Stimulated activated CD8-positive, alpha-beta memory T cell treated with anti-CD3 and anti-CD28 coated beads, Interleukin-7, amount 100 ng/mL, for 1 hour (primary cell): ENCODE data around the gene CCDC40.
"Not testable (repeated sequence)": the region's sequence is repeated elsewhere in the genome, so short reads cannot be mapped to it uniquely, and the experiment has no call there.

Experiments used
- DNase-seq, 2 donors: peaks; one replicate each; pipeline ENCODE4 v3.0.0-alpha.2; 2020; ENCODE audit warnings: low read depth in 2 of 2

Gene CCDC40, protein sequence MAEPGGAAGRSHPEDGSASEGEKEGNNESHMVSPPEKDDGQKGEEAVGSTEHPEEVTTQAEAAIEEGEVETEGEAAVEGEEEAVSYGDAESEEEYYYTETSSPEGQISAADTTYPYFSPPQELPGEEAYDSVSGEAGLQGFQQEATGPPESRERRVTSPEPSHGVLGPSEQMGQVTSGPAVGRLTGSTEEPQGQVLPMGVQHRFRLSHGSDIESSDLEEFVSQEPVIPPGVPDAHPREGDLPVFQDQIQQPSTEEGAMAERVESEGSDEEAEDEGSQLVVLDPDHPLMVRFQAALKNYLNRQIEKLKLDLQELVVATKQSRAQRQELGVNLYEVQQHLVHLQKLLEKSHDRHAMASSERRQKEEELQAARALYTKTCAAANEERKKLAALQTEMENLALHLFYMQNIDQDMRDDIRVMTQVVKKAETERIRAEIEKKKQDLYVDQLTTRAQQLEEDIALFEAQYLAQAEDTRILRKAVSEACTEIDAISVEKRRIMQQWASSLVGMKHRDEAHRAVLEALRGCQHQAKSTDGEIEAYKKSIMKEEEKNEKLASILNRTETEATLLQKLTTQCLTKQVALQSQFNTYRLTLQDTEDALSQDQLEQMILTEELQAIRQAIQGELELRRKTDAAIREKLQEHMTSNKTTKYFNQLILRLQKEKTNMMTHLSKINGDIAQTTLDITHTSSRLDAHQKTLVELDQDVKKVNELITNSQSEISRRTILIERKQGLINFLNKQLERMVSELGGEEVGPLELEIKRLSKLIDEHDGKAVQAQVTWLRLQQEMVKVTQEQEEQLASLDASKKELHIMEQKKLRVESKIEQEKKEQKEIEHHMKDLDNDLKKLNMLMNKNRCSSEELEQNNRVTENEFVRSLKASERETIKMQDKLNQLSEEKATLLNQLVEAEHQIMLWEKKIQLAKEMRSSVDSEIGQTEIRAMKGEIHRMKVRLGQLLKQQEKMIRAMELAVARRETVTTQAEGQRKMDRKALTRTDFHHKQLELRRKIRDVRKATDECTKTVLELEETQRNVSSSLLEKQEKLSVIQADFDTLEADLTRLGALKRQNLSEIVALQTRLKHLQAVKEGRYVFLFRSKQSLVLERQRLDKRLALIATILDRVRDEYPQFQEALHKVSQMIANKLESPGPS

DNA sequence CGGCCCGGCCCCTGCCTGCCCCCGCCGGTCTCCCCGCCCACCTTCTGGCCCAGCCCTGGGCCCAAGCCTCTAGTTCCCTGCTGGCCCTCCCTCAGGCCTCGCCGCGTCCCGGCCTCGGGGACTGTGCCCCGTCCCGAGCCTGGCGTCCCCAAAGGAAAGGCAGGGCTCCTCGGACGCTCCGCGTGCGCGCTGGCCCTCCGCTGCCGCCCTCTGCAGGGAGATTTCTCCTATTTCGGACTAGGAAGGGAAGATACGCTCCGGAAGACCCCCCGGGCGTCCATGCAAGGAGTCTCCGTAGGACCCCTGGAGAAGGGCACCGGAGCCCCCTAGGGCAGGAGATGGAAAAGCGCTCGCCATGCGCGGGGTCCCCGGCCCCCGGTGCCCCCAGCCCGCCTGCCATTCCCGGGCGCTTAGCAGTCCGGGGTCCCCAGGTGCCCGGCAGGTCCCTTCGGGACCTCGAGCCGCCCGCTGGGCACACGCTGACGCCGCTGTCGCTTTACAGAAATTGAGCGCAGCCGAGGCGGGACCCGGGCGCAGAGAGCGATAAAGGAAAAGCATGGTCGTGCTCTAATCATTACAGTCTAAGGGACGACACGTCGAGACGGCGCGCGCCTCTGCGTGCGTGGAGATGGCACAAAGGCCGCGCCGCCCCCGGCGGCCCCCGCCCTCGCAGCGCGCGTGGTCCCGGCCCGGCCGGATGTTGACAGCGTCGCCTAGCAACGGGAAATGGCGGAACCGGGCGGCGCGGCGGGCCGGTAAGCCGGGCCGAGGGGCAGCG is at the start of gene CCDC40:
Gene CCDC40 (plus strand): TSS at position 706 of the 778 bp plus-strand sequence. CDS start 21 bp downstream, at position 727.
- DNase-seq: peak; percentile 55 to 57

DNA sequence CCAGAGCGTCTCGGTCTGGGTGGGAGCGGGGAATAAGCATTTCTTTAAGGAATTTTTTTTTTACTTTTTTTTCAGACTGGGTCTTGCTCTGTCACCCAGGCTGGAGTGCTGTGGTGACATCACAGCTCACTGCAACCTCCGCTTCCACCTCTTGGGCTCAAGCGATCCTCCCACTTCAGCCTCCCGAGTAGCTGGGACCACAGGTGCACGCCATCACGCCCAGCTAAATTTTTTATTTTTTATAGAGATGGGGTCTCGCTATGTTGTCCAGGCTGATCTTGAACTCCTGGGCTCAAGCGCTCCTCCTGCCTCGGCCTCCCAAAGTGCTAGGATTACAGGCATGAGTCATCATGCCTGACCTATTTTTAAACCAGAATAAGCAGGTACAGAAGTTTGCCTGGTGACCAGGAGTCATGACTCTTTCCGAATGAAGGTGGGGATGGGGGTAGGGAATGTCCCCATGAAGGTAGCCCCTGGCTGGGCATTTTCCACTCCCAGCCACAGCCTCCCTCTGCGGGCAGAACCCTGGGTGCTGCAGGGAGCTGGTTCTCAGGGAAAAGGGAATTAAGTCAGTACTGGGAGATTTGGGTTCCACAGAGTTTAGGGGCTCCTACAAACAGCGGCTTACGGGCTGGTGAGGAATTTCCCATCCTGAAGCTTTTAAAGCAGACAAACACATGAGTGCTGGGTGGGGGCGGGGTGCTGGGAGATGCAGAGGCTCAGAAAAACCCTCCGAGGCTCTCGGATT is 49.1 kb upstream of the CCDC40 start:
- no peak for DNase-seq

DNA sequence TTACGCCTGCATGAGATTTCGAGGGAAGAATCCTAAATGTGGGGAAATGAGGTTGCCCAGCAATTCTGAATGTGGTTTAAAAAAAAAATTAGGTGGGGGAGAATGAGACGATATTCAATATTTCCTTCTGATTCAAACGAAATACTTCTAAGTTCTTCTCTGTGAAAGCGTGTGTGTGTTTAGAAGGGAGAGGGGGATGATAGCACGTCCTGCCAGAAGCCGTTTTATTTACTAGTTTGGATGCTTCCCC is 48.6 kb upstream of the CCDC40 start:
- no peak for DNase-seq

DNA sequence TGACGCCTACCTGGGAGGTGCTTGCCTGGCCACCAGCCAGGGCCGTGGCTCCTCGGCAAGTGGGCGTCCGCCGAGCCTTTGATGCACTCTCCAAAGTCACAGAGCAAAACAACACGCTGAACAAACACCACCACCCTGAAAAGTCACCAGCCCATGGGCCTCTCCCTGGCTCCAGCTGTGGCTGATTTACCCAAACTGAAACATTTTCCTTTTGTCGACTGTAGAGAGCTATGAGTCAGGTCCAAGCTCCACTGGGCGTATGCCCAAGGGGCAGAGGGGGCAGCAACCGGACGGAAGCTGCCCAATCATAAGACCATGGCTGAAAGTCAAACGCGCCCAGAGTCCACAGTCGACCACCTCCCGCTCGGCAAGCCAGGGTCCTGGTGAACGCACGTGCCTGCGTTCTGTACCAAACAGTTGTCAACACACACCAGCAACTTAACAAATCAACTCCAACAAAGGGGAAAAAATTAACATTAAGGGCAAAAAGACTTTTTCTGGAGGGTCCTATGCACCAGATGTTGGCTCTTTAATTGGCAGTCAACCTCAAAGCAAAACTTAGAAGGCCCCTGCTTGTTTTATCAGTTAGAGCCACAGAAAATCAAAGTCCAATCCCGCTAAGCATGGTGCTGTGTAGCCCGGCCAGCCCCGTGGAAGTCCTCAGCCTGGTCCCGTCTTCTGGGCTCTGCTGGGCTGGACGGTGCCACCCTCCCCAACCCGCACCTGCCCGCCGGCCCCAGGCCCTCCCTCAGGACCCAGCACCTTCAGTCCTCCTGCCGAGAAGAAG is 48.1 kb upstream of the CCDC40 start:
- DNase-seq: no peak

DNA sequence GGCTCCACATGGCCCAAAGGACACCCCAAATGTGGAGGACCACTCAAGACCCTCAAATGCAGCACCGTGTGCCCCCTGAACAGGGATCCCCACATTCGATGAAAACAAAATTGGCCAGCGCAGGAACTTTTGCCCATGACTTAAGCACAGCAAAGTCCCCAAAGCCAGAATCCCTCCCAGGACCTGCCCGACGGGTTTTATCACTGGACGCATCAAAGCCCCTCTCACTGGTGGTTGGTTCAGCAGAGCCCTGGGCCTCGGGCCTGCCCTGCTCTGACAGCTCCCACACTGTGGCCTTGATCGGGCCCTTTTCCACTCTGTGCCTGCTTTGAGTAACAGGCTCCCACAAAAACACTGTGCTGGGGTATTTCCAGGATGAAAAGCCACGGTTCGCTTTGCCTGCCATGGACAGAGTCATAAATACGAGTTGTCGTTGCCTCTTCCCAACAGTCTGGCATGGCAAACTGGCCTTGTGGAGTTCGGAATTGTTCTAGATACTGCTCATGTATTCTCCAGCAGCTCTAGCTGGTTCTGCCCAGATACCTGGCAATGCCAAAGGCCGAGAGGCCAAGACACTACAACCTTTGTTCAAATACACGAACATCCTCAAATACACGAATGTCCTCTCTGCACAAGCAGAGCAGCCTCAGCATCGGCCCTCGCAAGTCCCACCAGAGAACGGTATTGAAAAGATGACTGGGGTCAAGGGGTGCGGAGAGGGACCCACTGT is 47.2 kb upstream of the CCDC40 start:
- DNase-seq: no peak

DNA sequence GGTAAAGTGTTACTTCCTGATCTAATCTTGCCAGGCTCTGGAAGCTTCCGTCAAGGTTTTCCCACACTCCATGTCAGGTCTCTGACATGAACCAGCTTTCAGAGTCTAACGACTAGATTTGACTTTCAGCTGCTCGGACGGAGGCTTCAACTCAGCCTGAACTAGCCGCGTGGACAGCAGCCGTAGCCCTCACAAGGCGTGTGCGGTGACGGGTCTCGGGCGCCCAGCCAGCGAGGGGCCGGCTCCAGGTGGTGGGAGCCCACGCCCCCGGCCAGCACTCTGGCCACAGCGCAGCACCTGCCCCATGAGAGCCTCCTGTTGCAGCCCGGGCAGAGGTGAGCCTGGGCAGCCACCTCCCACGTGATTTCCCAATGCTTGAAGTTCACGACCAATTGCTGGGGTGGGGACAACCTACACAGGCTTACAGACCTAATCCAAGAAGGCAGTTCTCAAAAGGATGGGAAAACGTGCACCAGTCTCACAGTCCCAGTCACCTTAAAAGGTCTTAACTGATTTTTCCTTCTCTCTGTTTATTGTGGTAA is 46.3 kb upstream of the CCDC40 start:
- no peak for DNase-seq

DNA sequence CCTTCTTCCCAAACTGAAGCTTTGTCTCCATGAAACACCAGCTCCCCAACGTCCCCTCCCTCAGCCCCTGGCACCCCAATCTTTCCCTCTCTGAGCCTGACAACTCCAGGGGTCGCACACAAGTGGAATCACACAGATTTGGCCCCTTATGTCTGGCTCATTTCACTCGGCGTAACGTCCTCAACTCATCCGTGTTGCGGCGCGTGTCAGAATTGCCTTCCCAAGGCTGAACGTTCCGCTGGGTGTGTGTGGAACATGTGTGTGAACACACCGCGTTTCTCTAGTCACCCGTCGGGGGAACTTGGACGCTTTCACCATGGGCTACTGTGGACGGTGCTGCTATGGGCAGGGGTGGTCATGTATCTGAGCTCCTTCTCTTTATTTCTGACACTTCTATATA is 45.7 kb upstream of the CCDC40 start:
- no peak for DNase-seq

DNA sequence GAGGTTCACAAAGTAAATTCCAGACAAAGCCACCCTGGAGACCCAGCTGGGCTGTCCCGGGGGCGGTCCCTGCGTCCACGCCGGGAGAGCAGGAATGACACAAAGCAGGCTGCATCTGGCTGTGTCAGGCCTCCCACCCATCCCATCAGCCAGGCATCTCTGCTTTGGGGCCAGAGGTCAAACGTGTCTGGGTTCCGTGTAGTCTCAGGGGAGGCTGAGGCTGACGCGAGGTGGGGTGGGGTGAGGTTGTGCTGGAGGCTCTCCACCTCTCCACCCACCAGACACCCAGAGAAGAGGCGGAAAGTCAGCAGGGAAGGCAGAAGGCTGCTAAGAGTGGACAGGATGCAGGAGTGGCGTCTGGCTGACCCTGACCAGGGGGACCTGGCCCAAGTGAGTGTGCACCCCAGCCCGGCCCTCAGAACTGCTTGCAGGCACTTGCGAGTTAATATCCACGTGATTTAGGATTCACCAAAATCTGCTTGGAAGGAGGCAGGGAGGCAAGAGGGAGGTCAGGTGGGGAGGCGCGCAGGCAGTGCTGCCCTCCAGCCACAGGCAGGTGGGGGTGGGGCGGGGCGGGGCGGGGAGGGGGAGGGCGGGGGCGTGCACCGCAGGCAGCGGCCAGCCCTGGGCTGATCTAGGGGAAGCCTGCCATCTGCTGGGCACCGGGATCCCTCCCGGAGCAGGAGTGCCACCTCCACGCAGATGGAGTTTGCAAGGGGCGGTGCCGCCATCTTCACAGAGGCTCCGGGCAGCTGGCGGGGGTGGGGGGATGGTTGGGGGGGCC is 45.1 kb upstream of the CCDC40 start:
- DNase-seq: peak; percentile 56 to 67

DNA sequence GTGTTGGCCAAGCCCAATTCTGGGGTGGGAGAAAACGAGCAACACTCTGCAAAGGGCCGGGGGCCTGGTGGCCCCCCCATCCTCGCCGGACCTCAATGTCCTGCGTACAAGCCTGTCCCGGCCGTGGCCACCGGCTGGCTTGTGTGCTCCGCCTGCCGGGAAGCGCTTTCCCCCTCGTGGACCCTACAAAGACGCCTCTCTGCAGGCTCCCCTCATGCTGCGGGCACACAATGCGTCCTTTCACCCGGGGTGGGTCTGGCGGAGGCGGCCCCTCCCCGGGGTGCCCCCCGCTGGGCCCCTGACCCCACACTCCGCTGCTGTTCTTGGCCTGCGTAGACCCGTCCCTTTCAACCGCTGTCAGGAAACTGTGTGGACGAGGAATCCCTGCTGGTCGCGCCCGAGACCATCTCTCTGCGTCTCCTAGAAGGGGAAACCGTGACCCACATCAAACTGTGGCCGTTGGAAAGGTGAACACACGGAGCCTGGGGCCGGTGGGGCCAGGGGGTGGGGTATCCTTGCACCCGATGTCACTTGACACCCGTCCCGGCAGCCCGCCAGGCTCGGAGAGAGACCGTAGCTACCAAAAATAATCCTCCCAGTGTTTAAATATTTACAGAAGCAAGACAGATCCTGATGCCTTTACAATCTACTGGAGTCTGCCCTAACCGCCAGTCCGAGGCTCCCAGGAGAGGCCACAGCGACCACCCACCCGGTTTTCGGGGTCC is 44.4 kb upstream of the CCDC40 start:
- no peak for DNase-seq

DNA sequence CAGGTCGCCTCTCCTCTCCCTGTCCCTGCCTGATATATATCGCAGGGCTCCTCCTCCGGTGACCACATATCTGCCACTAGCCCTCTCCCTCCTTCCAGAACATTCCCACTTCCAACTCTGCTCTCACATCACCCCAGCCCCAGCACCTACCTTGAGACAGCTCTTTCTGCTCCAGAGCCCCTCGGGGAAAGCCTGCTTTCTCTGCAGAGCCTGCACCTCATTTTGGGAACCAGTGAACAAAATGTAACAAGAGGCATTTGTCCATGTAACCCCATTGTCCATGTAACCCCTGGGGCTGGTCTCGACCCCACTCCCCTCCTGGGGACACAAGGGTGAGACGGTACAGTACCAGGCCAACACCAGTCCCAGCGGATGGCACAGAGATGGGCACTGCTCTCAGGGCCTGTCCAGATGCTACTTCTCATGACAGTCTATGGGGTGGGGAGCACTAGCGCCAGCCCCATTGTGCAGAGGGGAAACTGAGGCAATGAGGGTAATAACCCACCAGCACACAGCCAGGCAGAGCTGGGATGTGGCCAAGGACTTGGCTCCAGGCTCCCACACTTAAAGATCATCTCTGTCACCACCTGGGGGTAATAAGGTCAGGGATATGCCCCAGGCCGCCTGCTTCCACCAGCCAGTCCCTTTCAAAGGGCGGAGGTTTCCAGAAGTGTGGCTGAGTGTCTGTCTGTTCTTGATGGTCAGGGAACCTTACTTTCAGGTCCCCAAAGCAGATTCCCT is 43.6 kb upstream of the CCDC40 start:
- DNase-seq: no peak

DNA sequence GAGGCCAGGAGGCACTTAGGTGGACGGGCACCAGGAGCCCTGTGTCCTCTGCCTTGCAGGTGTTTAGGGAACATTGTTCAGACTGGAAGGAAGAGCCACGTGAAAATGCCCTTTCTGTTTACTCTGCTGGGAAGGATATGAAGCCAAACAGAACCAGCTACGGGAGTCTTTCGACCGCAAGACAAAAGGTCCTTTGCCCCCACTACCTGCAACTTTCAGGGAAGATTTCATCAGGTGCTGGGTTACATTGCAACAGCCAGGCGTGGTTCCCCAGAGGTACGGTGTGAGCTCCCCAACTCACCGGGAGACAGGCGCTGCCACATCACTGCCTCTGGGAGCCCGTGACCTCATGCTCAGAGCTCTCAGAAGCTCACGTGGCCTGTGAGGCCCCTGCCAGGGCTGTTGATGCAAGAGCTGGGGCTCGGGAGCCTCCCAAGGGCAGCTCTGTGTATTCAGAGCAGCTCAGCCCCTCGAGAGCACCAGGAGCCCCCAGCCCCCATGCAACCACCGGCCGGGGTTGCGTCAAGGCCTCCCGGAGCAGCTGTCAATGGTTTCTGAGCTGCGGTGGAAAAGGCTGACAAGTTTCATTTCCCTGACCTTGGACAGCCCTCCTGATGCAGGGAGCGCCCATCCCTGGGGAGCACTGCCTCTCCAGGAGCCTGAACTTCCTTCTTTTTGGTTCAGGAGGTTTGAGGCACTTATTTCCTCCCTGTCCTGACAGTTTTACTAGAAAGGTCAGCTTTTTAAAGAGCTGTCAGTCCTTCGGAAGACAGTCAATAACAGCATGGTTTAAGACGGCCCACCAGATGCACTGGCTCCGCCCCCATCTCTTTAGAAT is 42.8 kb upstream of the CCDC40 start:
- DNase-seq: no peak

DNA sequence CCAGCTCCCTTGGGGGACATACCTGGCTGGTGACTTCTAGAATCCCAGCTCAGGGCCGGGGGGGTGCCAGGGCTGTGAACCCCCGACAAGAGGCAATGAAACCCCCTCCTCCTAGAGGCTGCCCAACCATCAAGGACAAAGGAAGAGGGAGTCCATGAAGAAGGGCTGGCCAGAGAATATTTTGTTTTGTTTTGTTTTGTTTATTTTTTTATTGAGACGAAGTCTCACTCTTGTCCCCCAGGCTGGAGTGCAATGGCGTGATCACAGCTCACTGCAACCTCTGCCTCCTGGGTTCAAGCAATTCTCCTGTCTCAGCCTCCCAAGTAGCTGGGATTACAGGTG is 42.2 kb upstream of the CCDC40 start:
- DNase-seq: not testable (repeated sequence)

DNA sequence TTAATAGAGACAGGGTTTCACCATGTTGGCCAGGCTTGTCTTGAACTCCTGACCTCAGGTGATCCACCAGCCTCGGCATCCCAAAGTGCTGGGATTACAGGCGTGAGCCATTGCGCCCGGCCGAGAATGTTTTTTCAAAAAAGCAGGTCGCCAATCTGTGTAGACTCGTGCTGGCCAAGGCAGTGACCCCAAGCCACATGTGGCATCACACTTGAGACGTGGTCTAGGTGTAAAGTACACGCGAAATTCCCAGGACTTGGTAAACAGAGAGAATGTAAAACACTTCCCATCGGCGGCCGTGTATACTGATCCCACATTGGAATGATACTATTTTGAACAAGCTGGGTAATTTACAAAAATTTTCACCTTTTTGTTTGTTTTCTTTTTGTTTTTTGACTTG is 41.8 kb upstream of the CCDC40 start:
- DNase-seq: no peak

DNA sequence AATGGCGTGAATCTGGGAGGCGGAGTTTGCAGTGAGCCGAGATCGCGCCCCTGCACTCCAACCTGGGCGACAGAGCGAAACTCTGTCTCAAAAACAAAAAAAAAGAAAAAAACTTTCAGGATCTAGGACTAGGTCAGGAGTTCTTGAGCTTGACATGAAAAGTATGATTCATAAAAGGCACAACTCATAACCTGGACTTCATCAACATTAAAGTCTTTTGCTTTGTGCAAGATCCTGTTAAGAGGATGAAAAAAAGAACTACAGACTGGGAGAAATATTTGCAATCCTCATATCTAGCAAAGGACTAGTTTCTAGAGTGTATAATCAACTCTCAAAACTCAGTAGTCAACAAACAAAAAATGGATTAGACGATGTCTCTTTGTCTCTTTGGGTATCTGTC is 40.7 kb upstream of the CCDC40 start:
- DNase-seq: no peak

DNA sequence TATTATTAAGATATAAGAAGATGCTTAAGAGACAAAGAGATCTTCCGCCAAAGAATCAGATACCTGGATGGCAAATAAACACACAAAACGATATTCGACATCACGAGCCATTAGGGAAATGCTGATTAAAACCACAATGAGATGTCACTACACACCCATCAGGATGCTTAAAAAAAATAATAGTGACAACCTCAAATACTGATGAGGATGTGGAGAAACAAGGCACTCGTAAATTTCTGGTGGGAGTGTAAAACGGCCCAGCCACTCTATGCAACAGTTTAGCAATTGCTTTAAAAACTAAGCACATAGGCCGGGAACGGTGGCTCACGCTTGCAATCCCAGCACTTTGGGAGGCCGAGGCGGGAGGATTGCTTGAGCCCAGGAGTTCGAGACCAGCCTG is 40.2 kb upstream of the CCDC40 start:
- no peak for DNase-seq

DNA sequence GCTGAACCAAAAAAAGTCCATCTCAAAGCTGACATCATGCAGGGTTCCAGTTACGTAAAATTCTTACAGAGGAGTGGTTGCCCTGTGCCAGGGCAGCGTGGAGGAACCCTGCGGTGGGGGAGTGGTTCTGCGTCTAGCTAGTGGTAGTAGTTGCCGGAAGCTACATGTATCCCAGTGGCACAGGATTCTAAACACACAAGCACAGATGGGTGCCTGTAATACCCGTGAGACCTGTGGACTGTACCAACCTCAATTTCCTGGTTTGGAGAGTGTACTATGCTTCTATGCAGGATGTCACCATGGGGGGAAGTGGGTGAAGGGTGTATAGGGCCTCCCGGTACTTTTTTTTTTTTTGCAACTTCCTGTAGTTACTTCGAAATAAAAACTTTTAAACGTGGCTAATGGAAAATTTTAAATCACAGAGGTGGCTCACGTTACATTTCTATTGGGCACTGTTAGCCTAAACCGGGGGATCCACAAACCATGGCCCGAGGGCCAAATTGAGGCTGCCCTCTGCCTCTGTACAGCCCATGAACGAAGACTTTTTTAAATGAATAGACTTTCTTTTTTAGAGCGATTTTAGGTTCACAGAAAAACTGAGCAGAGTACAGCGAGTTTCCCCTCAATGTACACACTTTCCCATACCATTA is 39.3 kb upstream of the CCDC40 start:
- peak; percentile 28 to 31 for DNase-seq
